ENCODE data around the gene LIN37.

DNA sequence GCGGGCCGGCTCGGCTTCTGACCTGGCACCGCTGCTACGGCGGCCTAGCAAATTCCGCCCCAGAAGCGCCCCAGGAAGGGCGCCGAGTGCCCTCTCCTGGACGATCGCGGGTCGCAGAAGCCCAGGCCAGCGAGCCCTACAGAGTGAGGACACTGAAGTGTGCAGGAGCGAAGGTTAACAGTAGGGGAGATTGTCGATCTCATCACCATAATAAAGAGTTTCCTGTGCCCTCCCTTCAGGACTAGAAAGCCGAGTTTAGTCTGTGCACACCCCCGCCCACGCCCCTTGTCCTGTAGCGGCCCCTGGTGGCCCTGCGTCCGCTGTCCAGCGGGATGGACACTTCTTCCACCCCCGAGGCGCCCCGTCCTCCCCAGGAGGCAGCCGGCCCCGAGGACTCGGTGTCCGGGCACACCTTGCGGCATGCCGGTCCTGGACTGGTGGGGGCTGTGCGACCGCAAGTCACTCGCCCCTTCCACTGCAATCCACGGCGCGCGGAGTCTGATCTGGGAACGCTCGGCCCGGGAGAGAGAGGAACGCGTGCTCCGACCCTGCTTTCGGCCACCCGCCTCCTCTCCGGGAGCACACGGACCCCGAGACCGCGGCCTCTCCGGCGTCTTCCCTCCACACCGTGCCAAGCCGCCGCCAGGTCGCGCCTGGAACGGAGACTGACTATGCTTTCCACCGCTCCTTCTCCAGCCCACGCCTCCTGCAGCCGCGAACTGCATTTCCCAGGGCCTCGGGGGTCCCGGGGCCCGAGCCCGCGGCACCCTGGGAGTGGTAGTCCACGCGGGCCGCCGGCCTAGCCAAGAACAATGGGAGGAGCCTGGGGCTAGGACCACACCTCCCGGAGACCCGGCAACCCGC, 31.3 kb upstream of the LIN37 start:
- no peak for TF ChIP-seq EZH2 (IDR thresholded peaks at IDR 0.05; ENCODE audit: borderline replicate concordance, low read depth, low read length, severe bottlenecking)
- TF ChIP-seq, protein P1, sequence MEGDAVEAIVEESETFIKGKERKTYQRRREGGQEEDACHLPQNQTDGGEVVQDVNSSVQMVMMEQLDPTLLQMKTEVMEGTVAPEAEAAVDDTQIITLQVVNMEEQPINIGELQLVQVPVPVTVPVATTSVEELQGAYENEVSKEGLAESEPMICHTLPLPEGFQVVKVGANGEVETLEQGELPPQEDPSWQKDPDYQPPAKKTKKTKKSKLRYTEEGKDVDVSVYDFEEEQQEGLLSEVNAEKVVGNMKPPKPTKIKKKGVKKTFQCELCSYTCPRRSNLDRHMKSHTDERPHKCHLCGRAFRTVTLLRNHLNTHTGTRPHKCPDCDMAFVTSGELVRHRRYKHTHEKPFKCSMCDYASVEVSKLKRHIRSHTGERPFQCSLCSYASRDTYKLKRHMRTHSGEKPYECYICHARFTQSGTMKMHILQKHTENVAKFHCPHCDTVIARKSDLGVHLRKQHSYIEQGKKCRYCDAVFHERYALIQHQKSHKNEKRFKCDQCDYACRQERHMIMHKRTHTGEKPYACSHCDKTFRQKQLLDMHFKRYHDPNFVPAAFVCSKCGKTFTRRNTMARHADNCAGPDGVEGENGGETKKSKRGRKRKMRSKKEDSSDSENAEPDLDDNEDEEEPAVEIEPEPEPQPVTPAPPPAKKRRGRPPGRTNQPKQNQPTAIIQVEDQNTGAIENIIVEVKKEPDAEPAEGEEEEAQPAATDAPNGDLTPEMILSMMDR (IDR thresholded peaks at IDR 0.05; ENCODE audit: borderline replicate concordance, extremely low read depth, low read length, poor library complexity, severe bottlenecking), result peak; percentile 76
